Measurements from ENCODE around the gene FAM200B.

DNA sequence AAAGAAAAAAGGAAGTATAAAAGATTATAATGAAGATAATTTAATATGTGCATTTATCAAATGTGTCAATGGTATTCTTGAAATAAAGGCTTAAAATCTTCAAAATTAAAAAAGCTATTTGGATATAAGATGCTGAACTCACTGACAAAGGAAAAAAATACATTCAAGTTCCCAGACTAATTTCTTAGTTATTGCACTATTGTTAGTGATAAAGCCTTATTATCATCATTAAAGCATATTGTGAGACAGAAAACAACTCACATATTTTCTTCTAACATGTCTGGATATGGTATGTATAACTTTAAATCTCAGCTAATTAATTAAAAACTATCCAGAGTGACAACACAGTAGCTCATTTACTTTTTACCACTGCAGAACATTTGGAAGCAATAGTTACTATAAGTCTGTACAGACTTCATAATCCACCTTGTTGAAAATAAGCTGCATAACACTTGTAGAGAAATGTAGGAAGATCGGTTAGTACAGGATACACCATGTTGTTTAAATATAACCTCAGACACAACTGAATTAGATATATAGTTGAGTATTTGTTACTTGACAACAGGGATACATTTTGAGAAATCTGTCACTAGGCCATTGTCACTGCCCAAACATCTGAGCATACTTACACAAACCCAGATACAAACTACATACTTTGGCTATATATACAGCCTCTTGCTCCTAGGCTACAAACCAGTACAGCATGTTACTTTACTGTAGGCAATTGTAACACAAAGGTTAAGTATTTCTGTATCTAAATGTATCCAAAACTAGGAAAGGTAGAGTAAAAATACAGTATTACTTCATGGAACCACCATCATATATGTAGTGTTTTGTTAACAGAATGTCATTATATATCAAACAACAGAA is 12.8 kb upstream of the FAM200B start:
- TF ChIP-seq, protein P1, sequence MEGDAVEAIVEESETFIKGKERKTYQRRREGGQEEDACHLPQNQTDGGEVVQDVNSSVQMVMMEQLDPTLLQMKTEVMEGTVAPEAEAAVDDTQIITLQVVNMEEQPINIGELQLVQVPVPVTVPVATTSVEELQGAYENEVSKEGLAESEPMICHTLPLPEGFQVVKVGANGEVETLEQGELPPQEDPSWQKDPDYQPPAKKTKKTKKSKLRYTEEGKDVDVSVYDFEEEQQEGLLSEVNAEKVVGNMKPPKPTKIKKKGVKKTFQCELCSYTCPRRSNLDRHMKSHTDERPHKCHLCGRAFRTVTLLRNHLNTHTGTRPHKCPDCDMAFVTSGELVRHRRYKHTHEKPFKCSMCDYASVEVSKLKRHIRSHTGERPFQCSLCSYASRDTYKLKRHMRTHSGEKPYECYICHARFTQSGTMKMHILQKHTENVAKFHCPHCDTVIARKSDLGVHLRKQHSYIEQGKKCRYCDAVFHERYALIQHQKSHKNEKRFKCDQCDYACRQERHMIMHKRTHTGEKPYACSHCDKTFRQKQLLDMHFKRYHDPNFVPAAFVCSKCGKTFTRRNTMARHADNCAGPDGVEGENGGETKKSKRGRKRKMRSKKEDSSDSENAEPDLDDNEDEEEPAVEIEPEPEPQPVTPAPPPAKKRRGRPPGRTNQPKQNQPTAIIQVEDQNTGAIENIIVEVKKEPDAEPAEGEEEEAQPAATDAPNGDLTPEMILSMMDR (IDR thresholded peaks at IDR 0.05) = no peak
- TF ChIP-seq POLR2A (IDR thresholded peaks at IDR 0.05) (no peak), POLR2AphosphoS5 (IDR thresholded peaks at IDR 0.05) (no peak)
